Measurements from ENCODE around the gene LCLAT1. TPM values are rescaled to one million over a fixed set of nuclear protein-coding genes. Genes with fewer than 3 reads are reported as not detected.

Gene LCLAT1
- total and polyA plus RNA-seq, 2 of the 4 experiments (the other 2 are of a cell fraction), result 7.5 to 11.5 TPM

GRCh38 chr2:30482011-30482410 is 35.0 kb downstream of the LCLAT1 start (continued):
- no peak for TF ChIP-seq NFE2L2 (IDR thresholded peaks at IDR 0.05; ENCODE audit: low read depth, low read length)

- Histone ChIP-seq H3K9me1 (ENCODE audit: insufficient read depth, low read length) (peaks cover 12% of the 10 kb centered on the region), H3K4me2 (ENCODE audit: low read depth, low read length) (no peak overlapping the region), H4K20me1 (ENCODE audit: insufficient read depth, low read length) (peaks cover 4% of the 10 kb centered on the region; the same call in 1 of the 2 replicates), H2BK15ac (ENCODE audit: low read depth, low read length) (no peak overlapping the region), H3K9me3 (ENCODE audit: control insufficient read depth, insufficient read depth, low read length) (no peaks in the 10 kb centered on the region), H4K5ac (ENCODE audit: low read depth, low read length) (no peak overlapping the region), H2BK20ac (ENCODE audit: low read depth, low read length) (no peak overlapping the region), H3K27ac (ENCODE audit: insufficient read depth, low read length) (no peak overlapping the region), H3K4me3 (ENCODE audit: insufficient read depth, low read depth, low read length) (no peak overlapping the region), H2BK5ac (ENCODE audit: low read depth, low read length, poor library complexity, severe bottlenecking) (no peak overlapping the region), H3K18ac (ENCODE audit: low read depth, low read length) (no peak overlapping the region), H3K9ac (ENCODE audit: low read depth, low read length) (no peak overlapping the region), H3K56ac (ENCODE audit: extremely low read depth, insufficient read depth, low read length) (no peak overlapping the region), H4K91ac (ENCODE audit: insufficient read depth, low read depth, low read length) (no peak overlapping the region), H2BK120ac (ENCODE audit: low read depth, low read length) (no peak overlapping the region), H2AK9ac (replicated peaks; ENCODE audit: low read depth, low read length, poor library complexity) (no peak overlapping the region), H3K79me1 (ENCODE audit: low read depth in 1 of 2, low read length in 2 of 2) (peaks cover 33 to 47% of the 10 kb centered on the region in 2 experiments), H2AK5ac (ENCODE audit: low read depth, low read length) (no peak overlapping the region), H3K4me1 (ENCODE audit: control insufficient read depth, insufficient read depth, low read length) (peaks cover 15% of the 10 kb centered on the region), H2AFZ (replicated peaks; ENCODE audit: low read length, poor library complexity) (no peak overlapping the region), H3K4ac (ENCODE audit: low read depth, low read length) (no peak overlapping the region), H3K36me3 (ENCODE audit: control insufficient read depth, insufficient read depth, low read length) (peaks cover 2% of the 10 kb centered on the region; the same call in 1 of the 2 replicates), H4K8ac (ENCODE audit: low read depth in 2 of 2, low read length in 2 of 2) (no peak overlapping the region), H3K23ac (ENCODE audit: low read depth, low read length) (no peak overlapping the region), H3K14ac (replicated peaks; ENCODE audit: low read depth, low read length) (no peak overlapping the region), H3K27me3 (ENCODE audit: control insufficient read depth, insufficient read depth, low read length) (no peaks in the 10 kb centered on the region)
- ATAC-seq (ENCODE audit: low read depth) (no peak), DNase-seq (no peak)
- WGBS, 2 experiments (ENCODE audit: extremely low coverage in 2 of 2, insufficient read length in 1 of 2), result no CpG with 5 or more reads among the region's 3 CpGs
- in situ Hi-C loops (cut with MboI; ENCODE audit: low sequenced_read_pairs) (no loop called here), dilution Hi-C loops (cut with HindIII; ENCODE audit: low sequenced_read_pairs, unreplicated experiment) (no loop called here), intact Hi-C loops (cut with micrococcal nuclease) (no loop called here)
- POLR2A ChIA-PET (ENCODE audit: unreplicated experiment), result no interaction called here
- TF ChIP-seq POLR2A (IDR thresholded peaks at IDR 0.05; ENCODE audit: low read depth, low read length), result no peak
- TF ChIP-seq CEBPB (IDR thresholded peaks at IDR 0.05; ENCODE audit: low read depth, low read length), result no peak
- no peak for TF ChIP-seq FOS (IDR thresholded peaks at IDR 0.05; ENCODE audit: low read depth, low read length)
- TF ChIP-seq CTCF (conservative IDR thresholded peaks at IDR 0.05; ENCODE audit: low read depth, low read length), result no peak
- no peak for TF ChIP-seq MAFK (IDR thresholded peaks at IDR 0.05; ENCODE audit: low read depth, low read length)
- TF ChIP-seq SMC3 (IDR thresholded peaks at IDR 0.05; ENCODE audit: low read depth, low read length), result no peak
- TF ChIP-seq BHLHE40 (IDR thresholded peaks at IDR 0.05; ENCODE audit: low read depth, low read length), result no peak
- CTCF ChIA-PET, result no interaction called here
- no TSS peak for BruUV-seq (replicated peaks)
Observed at GRCh38 chr2:30484145-30484544, 37.1 kb downstream of the LCLAT1 start.
